HG03521 (cell line): ENCODE data around the gene PLEKHA4.
"Not testable (repeated sequence)": the region's sequence is repeated elsewhere in the genome, so short reads cannot be mapped to it uniquely, and the experiment has no call there.

Experiments
- ATAC-seq: cut with Tn5 transposase; IDR thresholded peaks from one replicate; pipeline ENCODE4 v1.9.1; 2021; ENCODE audit warnings: mild to moderate bottlenecking, moderate library complexity; ENCODE audit not compliant: unreplicated experiment

Gene PLEKHA4, protein sequence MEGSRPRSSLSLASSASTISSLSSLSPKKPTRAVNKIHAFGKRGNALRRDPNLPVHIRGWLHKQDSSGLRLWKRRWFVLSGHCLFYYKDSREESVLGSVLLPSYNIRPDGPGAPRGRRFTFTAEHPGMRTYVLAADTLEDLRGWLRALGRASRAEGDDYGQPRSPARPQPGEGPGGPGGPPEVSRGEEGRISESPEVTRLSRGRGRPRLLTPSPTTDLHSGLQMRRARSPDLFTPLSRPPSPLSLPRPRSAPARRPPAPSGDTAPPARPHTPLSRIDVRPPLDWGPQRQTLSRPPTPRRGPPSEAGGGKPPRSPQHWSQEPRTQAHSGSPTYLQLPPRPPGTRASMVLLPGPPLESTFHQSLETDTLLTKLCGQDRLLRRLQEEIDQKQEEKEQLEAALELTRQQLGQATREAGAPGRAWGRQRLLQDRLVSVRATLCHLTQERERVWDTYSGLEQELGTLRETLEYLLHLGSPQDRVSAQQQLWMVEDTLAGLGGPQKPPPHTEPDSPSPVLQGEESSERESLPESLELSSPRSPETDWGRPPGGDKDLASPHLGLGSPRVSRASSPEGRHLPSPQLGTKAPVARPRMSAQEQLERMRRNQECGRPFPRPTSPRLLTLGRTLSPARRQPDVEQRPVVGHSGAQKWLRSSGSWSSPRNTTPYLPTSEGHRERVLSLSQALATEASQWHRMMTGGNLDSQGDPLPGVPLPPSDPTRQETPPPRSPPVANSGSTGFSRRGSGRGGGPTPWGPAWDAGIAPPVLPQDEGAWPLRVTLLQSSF

GRCh38 chr19:48868114-48868886 lies at the start of gene PLEKHA4:
PLEKHA4 (minus strand) TSS chr19:48868617; CDS start chr19:48867620, 997 bp downstream.
- ATAC-seq: no peak

GRCh38 chr19:48918071-48918470 lies 49.7 kb upstream of the PLEKHA4 start:
- ATAC-seq: no peak

DNA sequence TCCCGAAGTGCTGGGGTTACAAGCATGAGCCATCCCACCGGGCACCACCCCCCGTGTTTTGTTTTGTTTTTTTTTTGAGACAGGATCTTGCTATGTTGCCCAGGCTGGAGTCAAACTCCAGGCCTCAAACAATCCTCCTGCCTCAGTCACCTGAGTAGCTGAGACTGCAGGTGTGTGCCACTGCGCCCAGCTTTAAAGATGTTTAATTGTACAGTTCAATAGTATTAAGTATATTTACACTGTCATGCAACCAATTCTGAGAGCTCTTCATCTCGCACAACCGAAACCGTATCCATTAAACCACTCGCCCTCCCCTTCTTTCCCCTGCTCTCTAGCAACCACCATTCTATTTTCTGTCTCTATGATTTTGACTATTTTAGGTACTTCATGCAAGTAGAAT lies 47.3 kb upstream of the PLEKHA4 start:
- no peak for ATAC-seq

GRCh38 chr19:48914181-48914580 lies 45.8 kb upstream of the PLEKHA4 start:
- ATAC-seq: no peak

- ATAC-seq: no peak
These were observed 44.9 kb upstream of the PLEKHA4 start for GRCh38 chr19:48913114-48913889.

DNA sequence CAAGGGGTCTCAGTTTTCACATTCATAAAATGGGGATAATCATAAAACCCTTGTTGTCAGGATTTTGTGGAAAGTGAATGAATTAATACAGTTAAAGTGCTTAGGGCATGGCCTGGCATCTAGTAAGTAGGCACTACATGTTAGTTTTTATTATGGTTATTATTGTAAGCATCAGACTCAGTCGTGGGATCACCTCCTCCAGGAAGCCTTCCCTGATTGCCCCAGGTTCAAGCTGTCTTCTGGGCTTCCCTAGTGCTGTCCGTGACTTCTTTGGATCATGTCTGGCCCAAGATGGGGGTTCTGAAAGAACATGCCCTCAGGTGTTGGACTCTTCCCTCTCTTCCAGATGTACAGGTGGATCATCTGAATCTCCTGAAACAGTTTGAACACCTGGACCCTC lies 42.4 kb upstream of the PLEKHA4 start:
- ATAC-seq: no peak

GRCh38 chr19:48909424-48910077 lies 41.1 kb upstream of the PLEKHA4 start:
- ATAC-seq: not testable (repeated sequence)

DNA sequence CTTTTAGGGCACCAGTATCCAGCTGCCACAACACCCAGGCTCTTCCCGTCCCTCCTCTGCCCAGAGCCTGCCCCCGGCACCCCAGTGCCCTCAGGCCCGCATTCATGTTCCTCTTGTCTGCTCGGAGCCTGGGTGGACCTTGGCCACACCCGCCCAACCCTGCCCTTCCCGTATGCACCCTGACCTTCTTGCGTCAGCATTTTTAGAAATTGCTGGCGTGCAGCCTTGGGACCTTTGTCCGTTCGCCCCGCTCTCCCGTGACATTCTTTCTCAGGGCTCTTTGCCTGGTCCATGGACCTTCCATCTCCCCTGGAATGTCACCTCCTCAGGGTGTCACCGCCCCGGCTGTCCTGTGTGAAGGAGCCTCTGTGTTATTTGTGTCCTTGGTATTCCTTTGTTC lies 39.3 kb upstream of the PLEKHA4 start:
- no peak for ATAC-seq

- ATAC-seq: no peak
These were observed 37.9 kb upstream of the PLEKHA4 start for GRCh38 chr19:48906324-48906723.

DNA sequence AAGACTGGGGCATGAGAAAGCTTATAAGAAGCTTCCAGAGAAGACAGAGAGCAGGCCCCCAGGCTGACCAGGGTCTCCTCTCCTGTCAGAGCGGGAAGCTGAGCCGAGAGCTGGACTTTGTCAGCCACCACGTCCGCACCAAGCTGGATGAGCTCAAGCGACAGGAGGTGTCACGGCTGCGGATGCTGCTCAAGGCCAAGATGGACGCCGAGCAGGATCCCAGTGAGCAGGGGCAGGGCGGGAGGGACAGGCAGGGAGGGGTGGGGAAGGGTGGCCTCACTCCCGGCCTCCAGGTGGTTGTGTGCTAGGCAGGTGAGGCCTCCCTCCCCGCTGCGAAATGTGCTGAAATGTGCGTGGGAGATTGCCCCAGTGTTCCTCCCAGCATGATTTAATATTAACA lies 37.2 kb upstream of the PLEKHA4 start:
- ATAC-seq: no peak

DNA sequence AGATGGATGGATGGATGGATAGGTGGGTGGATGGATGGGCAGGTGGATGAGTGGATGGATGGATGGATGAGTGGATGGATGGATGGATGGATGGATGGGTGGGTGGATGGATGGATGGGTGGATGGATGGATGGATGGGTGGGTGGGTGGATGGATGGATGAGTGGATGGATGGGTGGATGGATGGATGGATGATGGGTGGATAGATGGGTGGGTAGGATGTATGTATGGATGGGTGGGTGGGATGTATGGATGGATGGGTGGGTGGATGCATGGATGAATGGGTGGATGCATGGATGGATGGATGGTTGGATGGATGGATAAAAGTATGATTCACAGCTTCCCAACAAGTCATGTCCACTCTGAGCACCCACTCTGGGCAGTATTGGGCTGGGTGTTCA lies 35.4 kb upstream of the PLEKHA4 start:
- not testable (repeated sequence) for ATAC-seq

- not testable (repeated sequence) for ATAC-seq
These were observed 33.9 kb upstream of the PLEKHA4 start for GRCh38 chr19:48902291-48902690.

- ATAC-seq: no peak
These were observed 32.3 kb upstream of the PLEKHA4 start for GRCh38 chr19:48900477-48901406.

- peak; percentile 90 for ATAC-seq
These were observed 31.5 kb upstream of the PLEKHA4 start, which contains the start of gene NUCB1 for GRCh38 chr19:48899781-48900476. NUCB1 (plus strand) TSS chr19:48900312; CDS start chr19:48900797, 485 bp downstream.

DNA sequence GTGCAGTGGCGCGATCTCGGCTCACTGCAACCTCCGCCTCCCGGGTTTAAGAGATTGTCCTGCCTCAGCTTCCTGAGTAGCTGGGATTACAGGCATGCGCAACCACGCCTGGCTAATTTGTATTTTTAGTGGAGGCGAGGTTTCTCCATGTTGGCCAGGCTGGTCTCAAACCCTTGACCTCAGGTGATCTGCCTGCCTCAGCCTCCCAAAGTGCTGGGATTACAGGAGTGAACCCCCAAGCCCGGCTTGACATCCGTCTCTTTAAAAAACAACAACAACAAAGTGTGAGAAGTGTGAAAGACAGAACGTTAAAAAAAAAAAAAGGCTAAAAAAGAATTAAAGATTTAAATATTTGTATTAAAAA lies 31.0 kb upstream of the PLEKHA4 start:
- ATAC-seq: not testable (repeated sequence)

GRCh38 chr19:48897181-48897580 lies 28.8 kb upstream of the PLEKHA4 start:
- no peak for ATAC-seq

DNA sequence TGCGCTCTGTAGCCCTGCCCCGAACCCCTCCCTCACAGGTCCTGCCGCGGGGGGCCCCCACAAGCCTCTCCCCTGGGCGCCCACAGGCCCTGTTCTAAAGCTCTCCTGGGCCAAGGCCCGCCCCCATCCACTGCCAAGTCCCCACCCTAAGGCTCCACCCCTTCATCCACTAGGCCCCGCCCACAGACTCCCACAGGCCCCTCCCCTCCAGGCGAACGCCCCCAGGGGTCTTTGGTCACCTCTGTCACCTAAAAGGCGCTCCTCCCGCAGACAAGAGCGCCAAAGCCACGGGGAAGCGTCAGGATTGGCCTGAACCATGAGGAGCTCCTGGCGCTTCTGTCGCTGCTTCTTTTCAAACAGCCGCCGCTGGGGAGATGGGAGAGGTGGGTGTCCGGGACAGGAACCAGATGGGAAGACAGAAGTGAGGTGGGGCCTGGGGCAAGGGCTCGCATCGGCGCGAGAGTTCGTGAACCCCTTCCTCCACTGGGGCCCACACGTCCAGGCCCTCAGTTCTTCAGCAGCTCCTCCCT lies 27.8 kb upstream of the PLEKHA4 start:
- ATAC-seq: no peak

DNA sequence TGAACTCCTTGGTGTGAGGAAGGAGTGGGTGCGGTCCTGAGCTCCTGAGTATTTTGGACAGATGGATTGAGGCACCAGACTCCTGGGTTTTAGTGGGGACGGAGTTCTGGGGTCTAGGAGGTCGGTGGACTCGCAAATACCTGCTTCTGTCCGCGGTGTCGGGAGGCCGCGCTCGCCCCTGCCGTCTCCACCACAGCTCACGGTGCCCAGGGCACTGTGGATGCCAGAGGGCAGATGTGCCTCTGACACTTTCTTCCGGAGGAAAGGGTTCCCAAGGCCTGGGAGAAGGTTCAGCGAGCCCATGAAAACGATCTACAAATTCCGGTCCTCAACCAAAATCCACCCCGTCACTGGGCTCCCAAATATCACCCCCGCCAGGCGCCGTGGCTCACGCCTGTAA lies 26.8 kb upstream of the PLEKHA4 start:
- ATAC-seq: no peak
